Measurements from ENCODE around the gene ZFP91. TPM values are rescaled to one million over a fixed set of nuclear protein-coding genes. Genes with fewer than 3 reads are reported as not detected.

ZFP91 gene
- total and polyA plus RNA-seq, 2 experiments from 2014 or later = 21.4 to 59.0 TPM

DNA sequence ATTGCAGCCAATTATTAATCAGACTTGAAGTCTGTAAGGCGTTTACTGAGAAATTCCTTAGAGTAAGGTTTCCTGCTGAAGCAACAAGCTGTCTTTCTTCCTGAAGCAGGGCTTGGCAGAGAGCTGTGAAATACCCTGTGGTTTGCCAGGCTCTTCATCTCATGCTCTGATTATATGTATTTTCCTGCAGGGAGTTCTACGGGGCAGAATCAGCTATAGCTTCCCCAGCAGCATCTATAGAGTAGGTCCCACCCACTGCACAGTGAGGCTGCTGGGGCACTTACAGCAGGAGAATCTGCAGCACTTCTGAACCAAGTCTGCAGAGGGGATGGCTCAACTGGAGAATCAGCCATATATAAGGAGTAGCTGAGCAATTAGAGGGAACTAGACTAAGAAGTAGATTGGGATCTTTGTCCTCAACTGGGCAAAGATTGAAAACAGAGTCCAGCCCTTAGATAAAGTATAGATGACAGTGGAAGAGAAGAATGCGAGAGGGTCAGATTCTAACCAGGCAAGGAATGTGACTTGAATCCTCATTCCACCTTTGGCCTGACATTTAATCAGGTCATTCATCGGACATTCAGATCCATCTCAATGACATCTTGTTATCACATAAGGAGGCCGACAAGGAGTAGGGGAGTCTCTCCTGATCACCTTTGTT, 81.2 kb downstream of the ZFP91 start:
- H3K36me3 ChIP-seq (ENCODE audit: low read depth) = no peaks in the 10 kb centered on the region
- H3K4me2 ChIP-seq (ENCODE audit: unreplicated experiment) = no peak overlapping the region
- no peak overlapping the region for H2AFZ ChIP-seq
- no peaks in the 10 kb centered on the region for H3K79me2 ChIP-seq (ENCODE audit: insufficient read depth)
- 62 to 69% methylated on average over 5 of the region's 5 CpGs for WGBS, 2 experiments (ENCODE audit: low coverage in 1 of 2, low lambda C conversion rate in 2 of 2, missing lambda C conversion rate in 2 of 2)
- no peaks in the 10 kb centered on the region for H3K4me1 ChIP-seq (ENCODE audit: insufficient read depth)
- no peaks in the 10 kb centered on the region for H3F3A ChIP-seq (ENCODE audit: insufficient read depth)
- H3K27ac ChIP-seq = no peak overlapping the region
- TF ChIP-seq EZH2 (IDR thresholded peaks at IDR 0.05; ENCODE audit: insufficient read depth, poor library complexity, severe bottlenecking) = no peak
- no peak for TF ChIP-seq EZH2phosphoT487 (IDR thresholded peaks at IDR 0.05; ENCODE audit: insufficient read depth, low read depth)
- no peaks in the 10 kb centered on the region for H3K9me3 ChIP-seq (ENCODE audit: low read depth)
- in situ Hi-C loops (cut with MboI) = loop anchor here (10.0 kb wide), 1 partner anchor 125 kb away; no protein-coding TSS in a partner anchor
- no peak overlapping the region for H3K4me3 ChIP-seq
- no peaks in the 10 kb centered on the region for H3K9me2 ChIP-seq (ENCODE audit: insufficient read depth)
- H3K9ac ChIP-seq = no peak overlapping the region
- H3K27me3 ChIP-seq (replicated peaks; ENCODE audit: insufficient read depth) = no peaks in the 10 kb centered on the region; the same call in 1 of the 2 replicates
- H4K20me1 ChIP-seq (ENCODE audit: insufficient read depth) = no peaks in the 10 kb centered on the region
- DNase-seq = no peak

Other genes starting within 250 kb of the ZFP91 start
- not detected in 2 replicates for gene OR5B17, start 220.0 kb upstream of the ZFP91 start, total RNA-seq (2014; rRNA removed; shearing (Covaris generic))
- gene OR5B17, start 220.0 kb upstream of the ZFP91 start, polyA plus RNA-seq (2016; fragmentation: Nextera tagmentation; extraction: Ambion mirVana) = not detected in 2 replicates
- gene OR5B3, start 172.2 kb upstream of the ZFP91 start, total RNA-seq (2014; rRNA removed; shearing (Covaris generic)) = not detected in 2 replicates
- gene OR5B3, start 172.2 kb upstream of the ZFP91 start, polyA plus RNA-seq (2016; fragmentation: Nextera tagmentation; extraction: Ambion mirVana) = not detected in 2 replicates
- gene OR5B2, start 150.9 kb upstream of the ZFP91 start, total RNA-seq (2014; rRNA removed; shearing (Covaris generic)) = not detected in 2 replicates
- gene OR5B2, start 150.9 kb upstream of the ZFP91 start, polyA plus RNA-seq (2016; fragmentation: Nextera tagmentation; extraction: Ambion mirVana) = not detected in 2 replicates
- gene OR5B12, start 136.8 kb upstream of the ZFP91 start, total RNA-seq (2014; rRNA removed; shearing (Covaris generic)) = not detected in 2 replicates
- not detected in 2 replicates for gene OR5B12, start 136.8 kb upstream of the ZFP91 start, polyA plus RNA-seq (2016; fragmentation: Nextera tagmentation; extraction: Ambion mirVana)
- gene OR5B21, start 71.0 kb upstream of the ZFP91 start, total RNA-seq (2014; rRNA removed; shearing (Covaris generic)) = not detected in 2 replicates
- not detected in 2 replicates for gene OR5B21, start 71.0 kb upstream of the ZFP91 start, polyA plus RNA-seq (2016; fragmentation: Nextera tagmentation; extraction: Ambion mirVana)
- 164 and 169 TPM in 2 replicates for gene LPXN, start 3.2 kb upstream of the ZFP91 start, total RNA-seq (2014; rRNA removed; shearing (Covaris generic))
- 134 and 139 TPM in 2 replicates for gene LPXN, start 3.2 kb upstream of the ZFP91 start, polyA plus RNA-seq (2016; fragmentation: Nextera tagmentation; extraction: Ambion mirVana)
- 1.6 and 3.9 TPM in 2 replicates for gene CNTF, start 43.6 kb downstream of the ZFP91 start, total RNA-seq (2014; rRNA removed; shearing (Covaris generic))
- gene CNTF, start 43.6 kb downstream of the ZFP91 start, polyA plus RNA-seq (2016; fragmentation: Nextera tagmentation; extraction: Ambion mirVana) = 0.23 and 0.46 TPM in 2 replicates
- not detected in 2 replicates for gene GLYAT, start 152.9 kb downstream of the ZFP91 start, total RNA-seq (2014; rRNA removed; shearing (Covaris generic))
- not detected in 2 replicates for gene GLYAT, start 152.9 kb downstream of the ZFP91 start, polyA plus RNA-seq (2016; fragmentation: Nextera tagmentation; extraction: Ambion mirVana)

All from GM23248 (cell line).